CD8-positive, alpha-beta memory T cell (primary cell): ENCODE results near the gene SVIL. TPM values are rescaled to one million over a fixed set of nuclear protein-coding genes. Genes with fewer than 3 reads are reported as not detected.
"Not testable (repeated sequence)": the region's sequence is repeated elsewhere in the genome, so short reads cannot be mapped to it uniquely, and the experiment has no call there.

ENCODE experiments used
- CTCF ChIA-PET: fragments of 350-600 bp; sonication (Branson Sonifier 250); formaldehyde crosslinking; loops from one replicate; lab custom pipeline; 2021; ENCODE audit warnings: antibody characterized with exemption; lab: Charles Lee
- POLR2A ChIA-PET: fragments of 350-600 bp; sonication (Branson Sonifier 250); formaldehyde crosslinking; loops from one replicate; lab custom pipeline; 2021; ENCODE audit warnings: antibody characterized with exemption; lab: Charles Lee
- DNase-seq, 5 donors: peaks; one replicate each; pipeline versions ENCODE4 v3.0.0 to v3.0.0-alpha.2; 2020 to 2022; ENCODE audit warnings: mixed read lengths in 1 of 5
- H3K27ac ChIP-seq: one replicate; pipeline ENCODE4 v1.7.0; 2013; ENCODE audit warnings: low read depth, mild to moderate bottlenecking, low read length, moderate library complexity
- H3K27me3 ChIP-seq: 2 replicates; pipeline ENCODE4 v1.7.0; 2013; ENCODE audit warnings: low read length, mild to moderate bottlenecking; ENCODE audit not compliant: insufficient read depth, poor library complexity, severe bottlenecking
- H3K36me3 ChIP-seq: 2 replicates; pipeline ENCODE4 v1.7.0; 2013; ENCODE audit warnings: mild to moderate bottlenecking, low read length, moderate library complexity; ENCODE audit not compliant: insufficient read depth
- H3K4me1 ChIP-seq: 2 replicates; pipeline ENCODE4 v1.7.0; 2013; ENCODE audit warnings: mild to moderate bottlenecking, low read length, moderate library complexity; ENCODE audit not compliant: insufficient read depth
- H3K4me3 ChIP-seq: 2 replicates; pipeline ENCODE4 v1.7.0; 2013; ENCODE audit warnings: mild to moderate bottlenecking, low read length
- H3K9me3 ChIP-seq: 2 replicates; pipeline ENCODE4 v1.7.0; 2013; ENCODE audit warnings: mild to moderate bottlenecking, low read length
- H3K27ac Mint-ChIP-seq, 8 donors: one replicate each; pipeline ENCODE4 v1.8.0; 2020 to 2021; ENCODE audit warnings: mixed read lengths in 8 of 8, mild to moderate bottlenecking in 6 of 8, inconsistent platforms in 3 of 8, moderate library complexity in 3 of 8
- H3K27me3 Mint-ChIP-seq, 2 donors: one replicate each; pipeline ENCODE4 v1.8.0; 2020 to 2021; ENCODE audit warnings: mixed read lengths in 2 of 2, mild to moderate bottlenecking in 1 of 2, moderate library complexity in 1 of 2
- H3K36me3 Mint-ChIP-seq, 3 donors: one replicate each; pipeline ENCODE4 v1.8.0; 2020 to 2021; ENCODE audit warnings: mixed read lengths in 3 of 3, inconsistent platforms in 1 of 3, mild to moderate bottlenecking in 1 of 3
- H3K4me1 Mint-ChIP-seq, 3 donors: one replicate each; pipeline ENCODE4 v1.8.0; 2020 to 2021; ENCODE audit warnings: mixed read lengths in 3 of 3, inconsistent platforms in 1 of 3, mild to moderate bottlenecking in 1 of 3
- H3K4me3 Mint-ChIP-seq, 7 donors: one replicate each; pipeline ENCODE4 v1.8.0; 2020 to 2021; ENCODE audit warnings: mixed read lengths in 7 of 7, mild to moderate bottlenecking in 6 of 7, moderate library complexity in 4 of 7, inconsistent platforms in 2 of 7
- H3K9me3 Mint-ChIP-seq, 5 donors: one replicate each; pipeline ENCODE4 v1.8.0; 2020 to 2022; ENCODE audit warnings: mixed read lengths in 5 of 5, mild to moderate bottlenecking in 3 of 5, moderate library complexity in 2 of 5, inconsistent platforms in 1 of 5
- polyA plus RNA-seq: library from polyadenylated mRNA; unstranded; fragments of 300-500 nt; fragmentation: Illumina TruSeq; gene quantifications from one replicate; pipeline ENCODE4 v1.2.3, GENCODE V29; 2021
- total RNA-seq, 2 experiments: library from RNA; stranded (reverse); gene quantifications; one replicate each; pipeline ENCODE4 v1.2.3, GENCODE V29; 2021

The SVIL gene
- total and polyA plus RNA-seq, 3 experiments from 2014 or later = 4.2 to 9.2 (median 5.9) TPM

DNA sequence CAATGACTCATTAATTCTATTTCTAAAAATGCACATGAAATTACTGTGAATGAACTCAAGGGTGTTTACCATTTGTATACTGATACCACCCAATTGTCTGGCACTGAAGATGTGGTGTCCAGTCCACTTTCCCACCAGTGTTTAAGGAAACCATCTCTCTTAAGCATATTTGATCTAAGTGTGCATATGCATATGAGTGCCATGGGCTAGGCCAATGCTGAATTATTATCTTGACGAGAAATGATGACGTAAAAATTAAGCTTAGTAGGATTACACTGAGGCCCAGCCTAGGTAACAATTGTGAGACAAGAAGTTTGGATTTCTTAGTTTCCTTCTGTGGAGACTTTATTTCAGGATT is 59.7 kb downstream of the SVIL start:
- Histone ChIP-seq H3K27me3 (no peaks in the 10 kb centered on the region), H3K27ac (no peak overlapping the region), H3K36me3 (no peaks in the 10 kb centered on the region), H3K9me3 (no peaks in the 10 kb centered on the region), H3K4me1 (no peaks in the 10 kb centered on the region), H3K4me3 (no peak overlapping the region)
- CTCF ChIA-PET = no interaction called here
- POLR2A ChIA-PET = no interaction called here
- peak overlapping the region in 1 of 8 donors; percentile 14 for H3K27ac Mint-ChIP-seq
- no peak for DNase-seq
- H3K4me1 Mint-ChIP-seq = no peaks in the 10 kb centered on the region
- H3K27me3 Mint-ChIP-seq = peaks cover 0 to 1% of the 10 kb centered on the region in 2 donors
- no peak overlapping the region for H3K4me3 Mint-ChIP-seq
- no peaks in the 10 kb centered on the region for H3K9me3 Mint-ChIP-seq
- peaks cover 0 to 6% (median 2%) of the 10 kb centered on the region in 3 donors for H3K36me3 Mint-ChIP-seq

- H3K9me3 ChIP-seq, H3K4me3 ChIP-seq, H3K36me3 ChIP-seq, H3K9me3 Mint-ChIP-seq, H3K27ac ChIP-seq, H3K4me1 ChIP-seq, H3K36me3 Mint-ChIP-seq, DNase-seq, H3K27me3 Mint-ChIP-seq, H3K4me3 Mint-ChIP-seq, CTCF ChIA-PET, H3K4me1 Mint-ChIP-seq, H3K27me3 ChIP-seq, POLR2A ChIA-PET: not testable (repeated sequence)
- H3K27ac Mint-ChIP-seq = peak overlapping the region in 2 of 8 donors; percentile 8 to 14
Measured at GRCh38 chr10:29574212-29575097, 60.3 kb downstream of the SVIL start.

GRCh38 chr10:29570248-29570647 is 64.5 kb downstream of the SVIL start:
- DNase-seq, H3K27me3 Mint-ChIP-seq, H3K27me3 ChIP-seq, H3K36me3 ChIP-seq, H3K4me3 ChIP-seq, H3K36me3 Mint-ChIP-seq, H3K4me1 Mint-ChIP-seq, H3K4me3 Mint-ChIP-seq, H3K9me3 Mint-ChIP-seq, H3K9me3 ChIP-seq, POLR2A ChIA-PET, H3K4me1 ChIP-seq, H3K27ac Mint-ChIP-seq, H3K27ac ChIP-seq: not testable (repeated sequence)
- CTCF ChIA-PET = interaction anchor here (1.8 kb wide), 1 partner anchor 9 kb away, joined by 5 read pairs; no protein-coding TSS in a partner anchor

DNA sequence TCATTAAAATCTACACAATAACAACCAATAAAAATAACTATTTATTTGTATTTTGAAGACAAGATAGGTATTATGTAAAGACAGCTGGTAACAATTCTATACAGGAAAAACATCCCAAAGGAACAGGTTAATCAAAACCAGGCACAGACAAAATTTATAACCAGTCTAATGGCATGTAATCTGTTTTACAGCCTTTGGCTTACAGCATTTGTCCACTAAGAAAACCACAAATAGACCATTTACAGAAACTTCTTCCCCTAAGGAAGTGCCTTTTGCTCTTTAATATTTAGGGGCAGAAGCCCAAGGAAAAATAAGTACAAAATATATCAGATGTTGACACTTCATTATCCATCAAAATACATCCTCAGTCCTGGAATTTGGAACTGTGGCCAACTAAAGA is 65.0 kb downstream of the SVIL start:
- H3K27me3 ChIP-seq = no peaks in the 10 kb centered on the region
- no peaks in the 10 kb centered on the region for H3K4me1 Mint-ChIP-seq
- no peak overlapping the region for H3K4me3 ChIP-seq
- H3K27me3 Mint-ChIP-seq = no peaks in the 10 kb centered on the region
- no peaks in the 10 kb centered on the region for H3K9me3 Mint-ChIP-seq
- no peak overlapping the region for H3K27ac Mint-ChIP-seq
- H3K4me3 Mint-ChIP-seq = no peak overlapping the region
- no peaks in the 10 kb centered on the region for H3K4me1 ChIP-seq
- DNase-seq = no peak
- H3K36me3 ChIP-seq = no peaks in the 10 kb centered on the region
- POLR2A ChIA-PET = no interaction called here
- no peaks in the 10 kb centered on the region for H3K9me3 ChIP-seq
- H3K36me3 Mint-ChIP-seq = peaks cover 0 to 2% (median 0%) of the 10 kb centered on the region in 3 donors
- H3K27ac ChIP-seq = no peak overlapping the region
- CTCF ChIA-PET = no interaction called here

- no peak for DNase-seq
- Histone ChIP-seq H3K4me1 (no peaks in the 10 kb centered on the region), H3K4me3 (no peak overlapping the region), H3K9me3 (no peaks in the 10 kb centered on the region), H3K27me3 (no peaks in the 10 kb centered on the region), H3K27ac (no peak overlapping the region), H3K36me3 (no peaks in the 10 kb centered on the region)
- no peaks in the 10 kb centered on the region for H3K4me1 Mint-ChIP-seq
- H3K4me3 Mint-ChIP-seq = no peak overlapping the region
- H3K9me3 Mint-ChIP-seq = no peaks in the 10 kb centered on the region
- ChIA-PET CTCF (no interaction called here), POLR2A (no interaction called here)
- no peaks in the 10 kb centered on the region for H3K27me3 Mint-ChIP-seq
- H3K27ac Mint-ChIP-seq = peak overlapping the region in 1 of 8 donors; percentile 55
- H3K36me3 Mint-ChIP-seq = peaks cover 0 to 9% (median 2%) of the 10 kb centered on the region in 3 donors
Measured at GRCh38 chr10:29567003-29567402, 67.8 kb downstream of the SVIL start.

DNA sequence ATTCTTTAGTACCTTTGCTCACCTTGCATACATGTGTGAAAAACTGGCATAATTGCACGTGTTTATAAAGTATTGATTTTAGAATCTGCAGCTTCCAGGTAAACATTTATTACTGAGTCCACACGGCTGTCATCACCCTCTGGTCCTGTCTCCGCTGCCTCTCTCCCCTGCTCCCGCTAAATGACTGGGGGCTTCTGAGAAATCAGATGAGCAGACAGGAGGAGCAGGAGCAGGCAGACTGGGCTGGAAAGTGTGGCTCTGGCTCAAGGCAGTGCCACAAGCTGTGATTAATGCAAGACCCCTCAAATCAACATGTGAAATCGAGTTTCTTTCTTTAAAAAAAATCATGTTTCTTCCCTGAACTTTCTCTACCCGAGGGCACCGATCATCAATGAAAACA is 68.6 kb downstream of the SVIL start:
- CTCF ChIA-PET = interaction anchor here (1.2 kb wide), 1 partner anchor 9 kb away, joined by 3 read pairs; no protein-coding TSS in a partner anchor
- H3K4me3 ChIP-seq, H3K36me3 ChIP-seq, H3K9me3 ChIP-seq, H3K27me3 ChIP-seq, DNase-seq, H3K4me3 Mint-ChIP-seq, H3K27ac ChIP-seq, H3K9me3 Mint-ChIP-seq, H3K4me1 ChIP-seq, POLR2A ChIA-PET, H3K4me1 Mint-ChIP-seq, H3K27me3 Mint-ChIP-seq: not testable (repeated sequence)
- H3K27ac Mint-ChIP-seq = peak overlapping the region in 1 of 8 donors; percentile 1
- peaks cover 0 to 14% (median 2%) of the 10 kb centered on the region in 3 donors for H3K36me3 Mint-ChIP-seq

DNA sequence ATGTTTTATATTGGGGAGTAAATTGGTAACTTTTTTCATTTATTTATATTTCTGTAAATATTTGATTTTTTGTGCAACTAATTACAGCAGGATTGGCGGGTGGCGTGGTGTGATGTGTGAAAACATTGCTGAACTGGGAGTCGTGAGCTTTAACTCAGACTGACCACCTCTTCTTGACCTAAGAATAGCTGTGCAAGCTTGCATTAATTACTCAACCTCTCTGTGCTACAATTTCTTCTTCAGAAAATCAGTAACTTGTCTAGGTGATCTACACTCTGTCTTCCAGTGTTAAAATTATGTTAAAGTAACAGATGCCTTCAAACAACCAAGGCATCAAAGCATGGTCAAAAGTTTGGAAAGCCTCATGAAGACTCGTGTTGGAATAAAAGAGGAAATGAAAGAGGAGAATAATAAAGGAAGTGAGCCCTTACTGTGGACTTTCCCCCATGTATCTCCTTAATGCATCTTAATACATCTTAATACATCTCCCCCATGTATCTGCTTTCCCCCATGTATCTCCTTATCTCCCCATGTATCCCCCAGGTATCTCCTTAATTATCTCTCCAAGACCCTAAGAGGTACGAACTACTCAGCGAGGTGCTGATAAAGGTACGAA is 71.2 kb downstream of the SVIL start:
- no peak for DNase-seq
- Histone ChIP-seq H3K27me3 (no peaks in the 10 kb centered on the region), H3K36me3 (no peaks in the 10 kb centered on the region), H3K9me3 (no peaks in the 10 kb centered on the region), H3K4me3 (no peak overlapping the region), H3K27ac (no peak overlapping the region), H3K4me1 (no peaks in the 10 kb centered on the region)
- Mint-ChIP-seq H3K9me3 (no peaks in the 10 kb centered on the region), H3K27ac (peak overlapping the region in 1 of 8 donors; percentile 36), H3K36me3 (peaks cover 0 to 14% (median 5%) of the 10 kb centered on the region in 3 donors), H3K27me3 (no peaks in the 10 kb centered on the region), H3K4me3 (no peak overlapping the region), H3K4me1 (no peaks in the 10 kb centered on the region)
- CTCF ChIA-PET = no interaction called here
- POLR2A ChIA-PET = no interaction called here

DNA sequence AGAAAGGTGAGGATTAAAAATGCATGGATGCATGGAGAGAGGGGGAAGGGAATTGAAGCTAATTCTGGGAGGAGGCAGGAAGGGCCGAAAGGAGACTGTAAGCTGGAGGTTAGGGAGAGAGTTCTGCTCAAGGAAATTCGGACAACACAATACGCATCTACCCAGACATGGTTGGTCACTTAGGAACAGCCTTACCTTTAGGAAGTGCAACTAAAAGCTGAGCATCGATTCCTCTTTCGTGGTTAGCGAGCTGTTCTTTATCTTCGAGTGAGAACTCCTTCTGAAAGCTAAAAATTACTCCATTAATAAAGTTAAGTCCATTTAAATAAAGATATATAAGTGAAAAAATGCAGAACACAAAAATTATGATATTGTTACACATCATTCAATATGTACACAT is 71.8 kb downstream of the SVIL start:
- CTCF ChIA-PET, POLR2A ChIA-PET: not testable (repeated sequence)

More for the DNA sequence above, 71.8 kb downstream of the SVIL start:
- H3K36me3 ChIP-seq, H3K4me3 Mint-ChIP-seq, H3K9me3 ChIP-seq, H3K27ac Mint-ChIP-seq, H3K27me3 ChIP-seq, H3K4me1 ChIP-seq, H3K27ac ChIP-seq, H3K27me3 Mint-ChIP-seq, H3K4me1 Mint-ChIP-seq, H3K4me3 ChIP-seq, H3K9me3 Mint-ChIP-seq, DNase-seq: not testable (repeated sequence)
- peaks cover 0 to 14% (median 5%) of the 10 kb centered on the region in 3 donors for H3K36me3 Mint-ChIP-seq
